ENCODE data around the gene KRT31. TPM values are rescaled to one million over a fixed set of nuclear protein-coding genes. Genes with fewer than 3 reads are reported as not detected.

Gene KRT31
- total RNA-seq, 1 donor: not detected

- no peak for TF ChIP-seq CTCF (IDR thresholded peaks at IDR 0.05; ENCODE audit: extremely low read depth, low read depth, low read length)
Measured at GRCh38 chr17:41366070-41366469, 31.3 kb downstream of the KRT31 start.

GRCh38 chr17:41363881-41364280 is 33.5 kb downstream of the KRT31 start:
- TF ChIP-seq CTCF (IDR thresholded peaks at IDR 0.05; ENCODE audit: extremely low read depth, low read depth, low read length): no peak
- no peak overlapping the region for H3K4me2 ChIP-seq (ENCODE audit: insufficient read depth, low read length)

More at GRCh38 chr17:41366070-41366469, 31.3 kb downstream of the KRT31 start:
- H3K27ac ChIP-seq (ENCODE audit: low read depth, low read length): no peak overlapping the region
- H3K4me2 ChIP-seq (ENCODE audit: insufficient read depth, low read length): no peak overlapping the region
- H3K79me2 ChIP-seq (ENCODE audit: insufficient read depth, low read length): no peaks in the 10 kb centered on the region
- H3K27me3 ChIP-seq (ENCODE audit: insufficient read depth, low read length): no peaks in the 10 kb centered on the region
- H3K36me3 ChIP-seq (ENCODE audit: insufficient read depth, low read length): no peaks in the 10 kb centered on the region
- no peak overlapping the region for H2AFZ ChIP-seq (ENCODE audit: low read length)
- peaks cover 20% of the 10 kb centered on the region for H3K4me1 ChIP-seq (ENCODE audit: insufficient read depth, low read length)
- H3K4me3 ChIP-seq (ENCODE audit: insufficient read depth, low read length): no peak overlapping the region
- H4K20me1 ChIP-seq (ENCODE audit: insufficient read depth, low read length): no peaks in the 10 kb centered on the region
- no peak for DNase-seq (ENCODE audit: insufficient read length, low spot score, missing footprints)
- no peaks in the 10 kb centered on the region for H3K9me3 ChIP-seq (ENCODE audit: low read depth, low read length)

GRCh38 chr17:41360296-41360995 is 37.0 kb downstream of the KRT31 start:
- no peak overlapping the region for H2AFZ ChIP-seq (ENCODE audit: low read length)
- H3K9me3 ChIP-seq (ENCODE audit: low read depth, low read length): no peaks in the 10 kb centered on the region
- TF ChIP-seq CTCF (IDR thresholded peaks at IDR 0.05; ENCODE audit: extremely low read depth, low read depth, low read length): no peak
- no peaks in the 10 kb centered on the region for H3K36me3 ChIP-seq (ENCODE audit: insufficient read depth, low read length)
- no peak for DNase-seq (ENCODE audit: insufficient read length, low spot score, missing footprints)
- H3K27ac ChIP-seq (ENCODE audit: low read depth, low read length): peak overlapping the region; percentile 49
- no peaks in the 10 kb centered on the region for H3K79me2 ChIP-seq (ENCODE audit: insufficient read depth, low read length)
- H3K4me3 ChIP-seq (ENCODE audit: insufficient read depth, low read length): no peak overlapping the region
- no peaks in the 10 kb centered on the region for H4K20me1 ChIP-seq (ENCODE audit: insufficient read depth, low read length)
- H3K4me2 ChIP-seq (ENCODE audit: insufficient read depth, low read length): no peak overlapping the region
- H3K4me1 ChIP-seq (ENCODE audit: insufficient read depth, low read length): peaks cover 9% of the 10 kb centered on the region
- no peaks in the 10 kb centered on the region for H3K27me3 ChIP-seq (ENCODE audit: insufficient read depth, low read length)

More at GRCh38 chr17:41363881-41364280, 33.5 kb downstream of the KRT31 start:
- no peaks in the 10 kb centered on the region for H3K79me2 ChIP-seq (ENCODE audit: insufficient read depth, low read length)
- H3K36me3 ChIP-seq (ENCODE audit: insufficient read depth, low read length): no peaks in the 10 kb centered on the region
- no peaks in the 10 kb centered on the region for H3K9me3 ChIP-seq (ENCODE audit: low read depth, low read length)
- no peak overlapping the region for H2AFZ ChIP-seq (ENCODE audit: low read length)
- H4K20me1 ChIP-seq (ENCODE audit: insufficient read depth, low read length): no peaks in the 10 kb centered on the region
- no peaks in the 10 kb centered on the region for H3K27me3 ChIP-seq (ENCODE audit: insufficient read depth, low read length)
- no peak overlapping the region for H3K4me3 ChIP-seq (ENCODE audit: insufficient read depth, low read length)
- H3K4me1 ChIP-seq (ENCODE audit: insufficient read depth, low read length): peaks cover 29% of the 10 kb centered on the region
- no peak for DNase-seq (ENCODE audit: insufficient read length, low spot score, missing footprints)
- H3K27ac ChIP-seq (ENCODE audit: low read depth, low read length): no peak overlapping the region

GRCh38 chr17:41354536-41354935 is 42.9 kb downstream of the KRT31 start:
- H2AFZ ChIP-seq (ENCODE audit: low read length): no peak overlapping the region
- H3K27me3 ChIP-seq (ENCODE audit: insufficient read depth, low read length): no peaks in the 10 kb centered on the region
- no peak overlapping the region for H3K4me2 ChIP-seq (ENCODE audit: insufficient read depth, low read length)
- no peaks in the 10 kb centered on the region for H3K9me3 ChIP-seq (ENCODE audit: low read depth, low read length)
- no peak overlapping the region for H3K27ac ChIP-seq (ENCODE audit: low read depth, low read length)
- TF ChIP-seq CTCF (IDR thresholded peaks at IDR 0.05; ENCODE audit: extremely low read depth, low read depth, low read length): no peak
- H3K79me2 ChIP-seq (ENCODE audit: insufficient read depth, low read length): no peaks in the 10 kb centered on the region
- H3K36me3 ChIP-seq (ENCODE audit: insufficient read depth, low read length): no peaks in the 10 kb centered on the region
- no peak overlapping the region for H3K4me3 ChIP-seq (ENCODE audit: insufficient read depth, low read length)
- no peaks in the 10 kb centered on the region for H4K20me1 ChIP-seq (ENCODE audit: insufficient read depth, low read length)
- no peak for DNase-seq (ENCODE audit: insufficient read length, low spot score, missing footprints)
- no peaks in the 10 kb centered on the region for H3K4me1 ChIP-seq (ENCODE audit: insufficient read depth, low read length)
